Measurements from ENCODE around the gene FBXW11.

Gene FBXW11

DNA sequence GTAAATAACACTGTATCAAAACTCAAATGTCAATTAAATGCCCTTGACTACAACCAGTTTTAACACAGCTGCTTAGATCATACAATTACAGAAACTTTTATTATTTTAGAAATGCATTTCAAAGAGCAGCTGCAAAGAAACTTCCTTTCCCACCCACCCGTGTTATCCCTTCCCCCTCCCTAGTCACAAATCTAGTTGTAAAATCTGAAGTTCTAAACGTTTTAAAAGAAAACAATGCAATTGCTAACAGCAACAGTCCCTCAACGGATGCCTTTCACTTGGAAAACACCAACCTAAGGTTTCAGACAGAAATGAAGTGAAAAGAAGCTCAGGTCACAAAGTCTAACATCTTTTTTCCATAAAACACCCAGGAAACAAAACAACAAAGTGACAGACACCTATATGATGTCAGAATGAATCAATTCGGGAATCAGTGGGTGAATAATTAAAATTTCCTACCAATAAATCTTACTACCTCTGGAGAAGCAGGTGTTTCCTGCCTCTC lies 100.3 kb downstream of the FBXW11 start:
- no peak overlapping the region for H3K4me3 ChIP-seq (ENCODE audit: low read length in 2 of 2)
- no peaks in the 10 kb centered on the region for H3K4me1 ChIP-seq (ENCODE audit: control insufficient read depth in 2 of 2, insufficient read depth in 2 of 2, low read length in 2 of 2)
- H3K27ac ChIP-seq (ENCODE audit: low read depth in 2 of 2, low read length in 2 of 2): no peak overlapping the region
- H3K9me3 ChIP-seq (ENCODE audit: control insufficient read depth in 2 of 2, low read length in 2 of 2): no peaks in the 10 kb centered on the region
- H3K36me3 ChIP-seq (ENCODE audit: control insufficient read depth in 2 of 2, insufficient read depth in 2 of 2, low read length in 2 of 2): peaks cover 7% of the 10 kb centered on the region in 2 donors
- no peaks in the 10 kb centered on the region for H3K27me3 ChIP-seq (ENCODE audit: control insufficient read depth in 2 of 2, insufficient read depth in 2 of 2, low read length in 2 of 2)
- no peak overlapping the region for H3K9ac ChIP-seq (ENCODE audit: low read depth in 1 of 2, low read length in 2 of 2)

DNA sequence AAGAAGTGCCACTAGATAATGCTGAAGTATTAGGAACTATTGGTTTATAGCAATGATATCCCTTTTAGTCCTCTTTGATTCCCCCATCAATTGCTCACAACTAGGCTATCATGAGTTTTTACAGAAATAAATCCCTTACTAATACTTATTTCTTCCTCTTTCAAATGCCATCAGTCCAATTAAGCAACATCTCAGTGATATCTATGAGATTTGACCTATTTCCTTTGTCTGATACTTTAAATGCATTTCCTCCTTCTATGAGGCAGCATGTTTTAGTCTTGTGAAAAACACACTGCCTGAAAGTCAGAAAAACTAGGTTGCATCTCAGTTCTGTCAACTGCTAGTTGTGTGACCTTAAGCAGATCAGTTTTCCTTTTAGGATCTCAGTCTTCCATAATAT lies 101.6 kb downstream of the FBXW11 start:
- no peak overlapping the region for H3K27ac ChIP-seq (ENCODE audit: low read depth in 2 of 2, low read length in 2 of 2)
- H3K9ac ChIP-seq (ENCODE audit: low read depth in 1 of 2, low read length in 2 of 2): no peak overlapping the region
- peaks cover 2 to 7% of the 10 kb centered on the region in 2 donors for H3K36me3 ChIP-seq (ENCODE audit: control insufficient read depth in 2 of 2, insufficient read depth in 2 of 2, low read length in 2 of 2)
- H3K9me3 ChIP-seq (ENCODE audit: control insufficient read depth in 2 of 2, low read length in 2 of 2): no peaks in the 10 kb centered on the region
- no peaks in the 10 kb centered on the region for H3K27me3 ChIP-seq (ENCODE audit: control insufficient read depth in 2 of 2, insufficient read depth in 2 of 2, low read length in 2 of 2)
- no peaks in the 10 kb centered on the region for H3K4me1 ChIP-seq (ENCODE audit: control insufficient read depth in 2 of 2, insufficient read depth in 2 of 2, low read length in 2 of 2)
- H3K4me3 ChIP-seq (ENCODE audit: low read length in 2 of 2): no peak overlapping the region

DNA sequence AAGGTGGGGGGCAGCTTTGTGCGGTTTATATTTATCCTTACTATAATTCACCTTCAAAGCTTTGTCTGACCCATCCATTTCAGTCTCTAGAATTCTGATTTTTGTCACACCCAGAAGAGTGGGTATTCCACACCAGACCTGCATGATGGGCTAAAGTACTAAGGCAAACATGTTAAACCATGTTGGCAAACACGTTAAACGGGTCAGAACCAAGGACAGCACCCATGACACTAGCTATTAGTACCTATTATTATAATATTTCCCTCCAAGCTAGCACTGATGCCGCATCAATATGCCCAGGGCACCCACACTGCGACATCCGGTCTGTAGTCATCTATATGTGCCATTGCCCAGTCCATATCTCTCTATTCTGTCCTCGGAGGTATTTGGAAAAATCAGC lies 104.7 kb downstream of the FBXW11 start:
- no peaks in the 10 kb centered on the region for H3K4me1 ChIP-seq (ENCODE audit: control insufficient read depth in 2 of 2, insufficient read depth in 2 of 2, low read length in 2 of 2)
- H3K27me3 ChIP-seq (ENCODE audit: control insufficient read depth in 2 of 2, insufficient read depth in 2 of 2, low read length in 2 of 2): no peaks in the 10 kb centered on the region
- peaks cover 9 to 11% of the 10 kb centered on the region in 2 donors for H3K36me3 ChIP-seq (ENCODE audit: control insufficient read depth in 2 of 2, insufficient read depth in 2 of 2, low read length in 2 of 2)
- no peak overlapping the region for H3K9ac ChIP-seq (ENCODE audit: low read depth in 1 of 2, low read length in 2 of 2)
- no peak overlapping the region for H3K27ac ChIP-seq (ENCODE audit: low read depth in 2 of 2, low read length in 2 of 2)
- H3K4me3 ChIP-seq (ENCODE audit: low read length in 2 of 2): no peak overlapping the region
- H3K9me3 ChIP-seq (ENCODE audit: control insufficient read depth in 2 of 2, low read length in 2 of 2): no peaks in the 10 kb centered on the region

DNA sequence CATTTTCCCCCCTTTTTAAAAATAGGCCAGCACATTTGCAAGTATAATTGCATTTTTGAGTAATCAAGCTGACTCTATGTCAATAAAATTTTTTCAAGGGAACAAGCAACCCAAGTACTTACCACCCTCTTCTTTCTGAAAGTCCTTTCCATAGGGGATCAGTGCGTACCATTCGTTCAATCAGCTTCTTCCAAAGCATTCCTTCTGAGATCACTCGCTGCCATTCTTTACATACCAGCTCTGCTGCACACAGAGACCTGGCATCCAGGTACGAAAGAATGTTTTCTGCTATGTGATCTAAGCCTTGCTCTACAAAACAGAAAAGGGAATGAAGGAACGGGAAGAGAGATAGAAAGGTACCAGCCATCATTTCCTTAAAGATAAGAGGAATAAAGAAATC lies 106.6 kb downstream of the FBXW11 start:
- H3K9ac ChIP-seq (ENCODE audit: low read depth in 1 of 2, low read length in 2 of 2): no peak overlapping the region

DNA sequence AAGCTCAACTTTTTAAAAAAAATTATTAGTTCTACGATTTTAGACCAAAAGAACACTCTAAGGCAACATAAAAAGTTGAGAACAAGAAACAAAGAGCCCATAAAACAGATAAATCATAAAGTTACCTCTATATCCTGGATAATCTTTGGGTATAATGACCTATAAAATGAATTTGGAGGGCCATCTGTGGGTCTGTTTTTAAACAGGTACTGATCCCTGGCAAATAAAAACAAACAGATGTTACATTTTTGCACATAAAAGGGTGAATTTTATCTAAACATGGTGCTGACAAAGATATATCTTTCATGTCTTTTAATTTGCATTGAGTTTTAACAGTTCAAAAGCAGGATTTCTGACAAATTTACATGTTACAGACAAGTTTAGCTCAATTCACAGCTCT lies 107.6 kb downstream of the FBXW11 start:
- Histone ChIP-seq H3K9me3 (ENCODE audit: control insufficient read depth in 2 of 2, low read length in 2 of 2) (no peaks in the 10 kb centered on the region), H3K4me3 (ENCODE audit: low read length in 2 of 2) (no peak overlapping the region), H3K27me3 (ENCODE audit: control insufficient read depth in 2 of 2, insufficient read depth in 2 of 2, low read length in 2 of 2) (no peaks in the 10 kb centered on the region), H3K27ac (ENCODE audit: low read depth in 2 of 2, low read length in 2 of 2) (no peak overlapping the region), H3K36me3 (ENCODE audit: control insufficient read depth in 2 of 2, insufficient read depth in 2 of 2, low read length in 2 of 2) (peaks cover 9 to 15% of the 10 kb centered on the region in 2 donors), H3K9ac (ENCODE audit: low read depth in 1 of 2, low read length in 2 of 2) (no peak overlapping the region), H3K4me1 (ENCODE audit: control insufficient read depth in 2 of 2, insufficient read depth in 2 of 2, low read length in 2 of 2) (no peaks in the 10 kb centered on the region)

More for the DNA sequence above, 106.6 kb downstream of the FBXW11 start:
- no peaks in the 10 kb centered on the region for H3K27me3 ChIP-seq (ENCODE audit: control insufficient read depth in 2 of 2, insufficient read depth in 2 of 2, low read length in 2 of 2)
- no peaks in the 10 kb centered on the region for H3K4me1 ChIP-seq (ENCODE audit: control insufficient read depth in 2 of 2, insufficient read depth in 2 of 2, low read length in 2 of 2)
- no peak overlapping the region for H3K4me3 ChIP-seq (ENCODE audit: low read length in 2 of 2)
- H3K9me3 ChIP-seq (ENCODE audit: control insufficient read depth in 2 of 2, low read length in 2 of 2): no peaks in the 10 kb centered on the region
- peaks cover 9 to 15% of the 10 kb centered on the region in 2 donors for H3K36me3 ChIP-seq (ENCODE audit: control insufficient read depth in 2 of 2, insufficient read depth in 2 of 2, low read length in 2 of 2)
- H3K27ac ChIP-seq (ENCODE audit: low read depth in 2 of 2, low read length in 2 of 2): no peak overlapping the region

DNA sequence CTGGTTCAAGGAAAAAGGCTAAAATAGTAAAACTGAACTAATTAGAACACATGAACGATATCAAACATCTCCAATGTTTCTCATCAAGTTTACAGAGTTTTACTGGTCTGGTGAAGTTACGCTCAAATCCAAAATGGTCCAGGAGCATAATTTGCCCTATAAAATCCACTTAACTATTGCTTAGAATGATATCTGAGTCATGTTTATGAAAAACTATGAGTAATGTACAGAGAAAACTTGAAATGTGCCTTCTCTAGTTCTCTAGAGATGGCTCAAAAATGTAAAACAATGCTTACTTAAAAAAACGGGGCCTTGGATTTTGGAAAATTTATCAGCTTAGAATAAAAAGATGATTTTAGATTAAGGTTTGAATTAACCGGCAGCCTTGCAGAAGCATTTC lies 108.1 kb downstream of the FBXW11 start:
- no peak overlapping the region for H3K4me3 ChIP-seq (ENCODE audit: low read length in 2 of 2)
- H3K27ac ChIP-seq (ENCODE audit: low read depth in 2 of 2, low read length in 2 of 2): no peak overlapping the region
- H3K9ac ChIP-seq (ENCODE audit: low read depth in 1 of 2, low read length in 2 of 2): no peak overlapping the region
- H3K9me3 ChIP-seq (ENCODE audit: control insufficient read depth in 2 of 2, low read length in 2 of 2): no peaks in the 10 kb centered on the region
- peaks cover 11 to 15% of the 10 kb centered on the region in 2 donors for H3K36me3 ChIP-seq (ENCODE audit: control insufficient read depth in 2 of 2, insufficient read depth in 2 of 2, low read length in 2 of 2)
- no peaks in the 10 kb centered on the region for H3K27me3 ChIP-seq (ENCODE audit: control insufficient read depth in 2 of 2, insufficient read depth in 2 of 2, low read length in 2 of 2)
- no peaks in the 10 kb centered on the region for H3K4me1 ChIP-seq (ENCODE audit: control insufficient read depth in 2 of 2, insufficient read depth in 2 of 2, low read length in 2 of 2)

DNA sequence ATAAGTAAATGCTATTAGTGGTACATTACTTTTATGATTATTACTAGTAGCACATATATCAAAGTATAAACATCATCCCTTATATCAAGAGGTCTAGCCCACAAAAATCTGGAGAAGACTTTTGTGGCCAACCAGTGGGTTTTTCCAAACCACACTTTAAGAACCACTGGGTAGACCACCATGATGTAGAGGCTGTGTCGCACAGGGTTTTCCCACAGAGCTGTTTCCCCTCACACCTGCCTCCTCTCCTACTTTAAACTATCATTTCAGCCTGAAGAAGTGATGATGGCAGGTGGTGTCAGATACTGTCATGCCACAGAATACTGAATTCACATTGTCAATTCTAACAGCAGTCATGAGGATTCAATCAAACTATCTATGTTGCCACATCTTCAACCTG lies 109.2 kb downstream of the FBXW11 start:
- no peak overlapping the region for H3K4me3 ChIP-seq (ENCODE audit: low read length in 2 of 2)
- peaks cover 11 to 16% of the 10 kb centered on the region in 2 donors for H3K36me3 ChIP-seq (ENCODE audit: control insufficient read depth in 2 of 2, insufficient read depth in 2 of 2, low read length in 2 of 2)
- no peaks in the 10 kb centered on the region for H3K9me3 ChIP-seq (ENCODE audit: control insufficient read depth in 2 of 2, low read length in 2 of 2)
- H3K4me1 ChIP-seq (ENCODE audit: control insufficient read depth in 2 of 2, insufficient read depth in 2 of 2, low read length in 2 of 2): no peaks in the 10 kb centered on the region
- no peak overlapping the region for H3K27ac ChIP-seq (ENCODE audit: low read depth in 2 of 2, low read length in 2 of 2)
- H3K27me3 ChIP-seq (ENCODE audit: control insufficient read depth in 2 of 2, insufficient read depth in 2 of 2, low read length in 2 of 2): no peaks in the 10 kb centered on the region
- H3K9ac ChIP-seq (ENCODE audit: low read depth in 1 of 2, low read length in 2 of 2): no peak overlapping the region

DNA sequence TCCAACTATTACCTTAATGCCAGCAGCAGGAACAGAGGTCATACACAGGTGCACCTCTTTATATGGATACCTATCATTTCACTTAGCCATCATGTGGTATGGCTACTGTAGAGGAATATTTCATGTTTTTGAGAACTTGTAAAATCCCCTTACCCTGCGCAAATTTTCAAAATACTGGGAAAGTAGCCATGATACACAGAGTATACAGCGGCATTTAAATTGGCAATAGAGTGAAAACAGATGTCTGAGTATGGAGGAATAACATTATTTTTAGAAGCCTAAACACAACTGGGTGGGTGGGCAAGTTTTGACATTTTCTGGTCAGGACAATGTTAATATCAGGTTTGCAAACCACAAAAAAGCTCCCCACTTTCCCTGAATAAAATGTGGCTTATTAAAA lies 111.4 kb downstream of the FBXW11 start:
- Histone ChIP-seq H3K27ac (ENCODE audit: low read depth in 2 of 2, low read length in 2 of 2) (no peak overlapping the region), H3K4me1 (ENCODE audit: control insufficient read depth in 2 of 2, insufficient read depth in 2 of 2, low read length in 2 of 2) (no peaks in the 10 kb centered on the region), H3K36me3 (ENCODE audit: control insufficient read depth in 2 of 2, insufficient read depth in 2 of 2, low read length in 2 of 2) (peaks cover 19 to 25% of the 10 kb centered on the region in 2 donors), H3K27me3 (ENCODE audit: control insufficient read depth in 2 of 2, insufficient read depth in 2 of 2, low read length in 2 of 2) (no peaks in the 10 kb centered on the region), H3K9me3 (ENCODE audit: control insufficient read depth in 2 of 2, low read length in 2 of 2) (no peaks in the 10 kb centered on the region), H3K4me3 (ENCODE audit: low read length in 2 of 2) (no peak overlapping the region), H3K9ac (ENCODE audit: low read depth in 1 of 2, low read length in 2 of 2) (no peak overlapping the region)

DNA sequence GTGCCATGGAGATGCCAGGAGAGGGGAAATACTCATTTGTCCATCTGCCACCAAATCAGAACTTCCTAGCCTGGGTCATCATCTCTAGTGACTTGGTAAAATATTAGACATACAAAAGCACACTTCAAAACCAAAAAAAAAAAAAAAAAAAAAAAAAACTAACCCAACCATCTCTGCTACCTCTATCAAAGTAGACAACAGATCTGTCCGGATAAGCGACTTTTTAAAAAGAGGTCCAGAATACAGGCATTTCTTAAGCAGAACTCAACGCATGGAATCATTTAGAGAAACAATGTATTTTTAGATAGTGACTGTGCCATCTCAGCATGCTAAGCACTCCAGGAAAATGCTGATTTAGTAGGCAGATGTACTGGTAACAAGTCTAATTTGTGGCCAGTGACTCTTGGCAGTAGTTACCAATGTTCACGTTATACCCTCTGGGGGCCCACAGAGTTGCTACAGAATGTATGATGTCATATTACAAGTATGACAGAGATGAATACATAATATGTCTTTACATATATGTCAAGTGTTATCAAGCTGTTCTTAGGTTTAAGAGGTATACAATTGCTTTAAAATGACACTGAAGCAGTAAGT lies 113.0 kb downstream of the FBXW11 start:
- Histone ChIP-seq H3K27me3 (ENCODE audit: control insufficient read depth in 2 of 2, insufficient read depth in 2 of 2, low read length in 2 of 2) (no peaks in the 10 kb centered on the region), H3K36me3 (ENCODE audit: control insufficient read depth in 2 of 2, insufficient read depth in 2 of 2, low read length in 2 of 2) (peaks cover 17 to 26% of the 10 kb centered on the region in 2 donors), H3K9ac (ENCODE audit: low read depth in 1 of 2, low read length in 2 of 2) (no peak overlapping the region), H3K4me1 (ENCODE audit: control insufficient read depth in 2 of 2, insufficient read depth in 2 of 2, low read length in 2 of 2) (no peaks in the 10 kb centered on the region), H3K4me3 (ENCODE audit: low read length in 2 of 2) (no peak overlapping the region), H3K27ac (ENCODE audit: low read depth in 2 of 2, low read length in 2 of 2) (no peak overlapping the region), H3K9me3 (ENCODE audit: control insufficient read depth in 2 of 2, low read length in 2 of 2) (no peaks in the 10 kb centered on the region)

DNA sequence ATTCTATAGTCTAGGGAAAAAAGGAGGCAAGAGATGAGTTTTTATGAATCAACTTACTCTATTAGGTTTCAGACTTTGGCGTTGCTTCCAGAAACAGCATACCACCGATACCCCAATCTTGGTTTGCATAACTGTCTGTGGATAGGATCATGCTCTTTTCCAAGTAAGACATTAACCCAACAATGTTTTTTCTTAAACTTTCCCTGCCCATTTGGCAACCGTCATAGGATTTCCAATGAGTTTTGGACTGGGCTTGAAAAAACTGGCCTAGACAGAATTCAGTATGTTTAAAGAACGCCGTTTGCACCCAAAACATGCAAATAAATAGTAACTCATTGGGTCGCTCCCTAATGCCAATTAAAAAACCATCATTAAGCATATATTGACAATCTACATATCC lies 114.8 kb downstream of the FBXW11 start:
- Histone ChIP-seq H3K36me3 (ENCODE audit: control insufficient read depth in 2 of 2, insufficient read depth in 2 of 2, low read length in 2 of 2) (peaks cover 13 to 18% of the 10 kb centered on the region in 2 donors), H3K9ac (ENCODE audit: low read depth in 1 of 2, low read length in 2 of 2) (no peak overlapping the region), H3K27me3 (ENCODE audit: control insufficient read depth in 2 of 2, insufficient read depth in 2 of 2, low read length in 2 of 2) (no peaks in the 10 kb centered on the region), H3K4me3 (ENCODE audit: low read length in 2 of 2) (no peak overlapping the region), H3K4me1 (ENCODE audit: control insufficient read depth in 2 of 2, insufficient read depth in 2 of 2, low read length in 2 of 2) (no peaks in the 10 kb centered on the region), H3K9me3 (ENCODE audit: control insufficient read depth in 2 of 2, low read length in 2 of 2) (no peaks in the 10 kb centered on the region), H3K27ac (ENCODE audit: low read depth in 2 of 2, low read length in 2 of 2) (no peak overlapping the region)

Data from mucosa of rectum (tissue), 2 donors.